K562 (cell line): Measurements from ENCODE around the gene MADD. TPM values are rescaled to one million over a fixed set of nuclear protein-coding genes. Genes with fewer than 3 reads are reported as not detected.

ENCODE experiments used
- ARID1B ChIP-seq: fragments of 450-650 bp; IDR thresholded peaks from 2 replicates; pipeline ENCODE4 v1.6.1; 2016; ENCODE audit warnings: antibody characterized with exemption, mild to moderate bottlenecking, inconsistent platforms
- CREM ChIP-seq: IDR thresholded peaks from 2 replicates; pipeline ENCODE4 v1.6.1; 2014; ENCODE audit warnings: antibody characterized with exemption, low read depth
- DACH1 ChIP-seq: fragments of 450-650 bp; IDR thresholded peaks from 2 replicates; pipeline ENCODE4 v1.6.1; 2018; ENCODE audit not compliant: partially characterized antibody
- EP300 ChIP-seq: IDR thresholded peaks from 2 replicates; pipeline ENCODE4 v1.6.1; 2012; ENCODE audit warnings: low read length, improper control_type of control experiment
- GTF2F1 ChIP-seq: IDR thresholded peaks from 2 replicates; pipeline ENCODE4 v1.6.1; 2011; ENCODE audit warnings: low read depth, low read length, improper control_type of control experiment
- HDAC8 ChIP-seq: fragments of 450-650 bp; IDR thresholded peaks from 2 replicates; pipeline ENCODE4 v1.6.1; 2016; ENCODE audit warnings: mild to moderate bottlenecking, missing genetic modification characterization, moderate library complexity, missing compliant biosample characterization
- HMG20A ChIP-seq: fragments of 450-650 bp; formaldehyde crosslinking; conservative IDR thresholded peaks from 2 replicates; pipeline ENCODE4 v1.4.0; 2020; ENCODE audit warnings: mild to moderate bottlenecking, mixed read lengths
- IFI16 ChIP-seq: fragments of 250-450 bp; sonication (Bioruptor Pico); IDR thresholded peaks from 2 replicates; pipeline ENCODE4 v2.1.2; 2022; ENCODE audit warnings: mild to moderate bottlenecking, inconsistent platforms
- JUNB ChIP-seq: fragments of 450-650 bp; formaldehyde crosslinking; conservative IDR thresholded peaks from 2 replicates; pipeline ENCODE4 v1.4.0; 2020; ENCODE audit warnings: mild to moderate bottlenecking
- JUND ChIP-seq, 2 experiments: IDR thresholded peaks; 2 replicates in 1 of 2; 3 replicates in 1 of 2; pipeline ENCODE4 v1.6.1; 2011; ENCODE audit warnings: borderline replicate concordance in 2 of 2, low read depth in 2 of 2, low read length in 2 of 2, improper control_type of control experiment in 1 of 2, missing biosample characterization in 1 of 2, missing genetic modification characterization in 1 of 2, missing genetic modification reagents in 1 of 2
- KLF6 ChIP-seq: fragments of 250-450 bp; sonication (Bioruptor Pico); IDR thresholded peaks from 2 replicates; pipeline ENCODE4 v1.4.0; 2020; ENCODE audit warnings: mild to moderate bottlenecking, moderate library complexity, borderline replicate concordance
- LEF1 ChIP-seq: fragments of 450-650 bp; IDR thresholded peaks from 2 replicates; pipeline ENCODE4 v1.6.1; 2016; ENCODE audit warnings: mild to moderate bottlenecking
- MAZ ChIP-seq, 2 experiments: fragments of 450-650 bp in 1 of 2; sonication (generic) in 1 of 2; formaldehyde crosslinking; IDR thresholded peaks in 1 of 2; conservative IDR thresholded peaks in 1 of 2; 2 replicates each; pipeline versions ENCODE4 v1.4.0 to v1.5.0; 2020; ENCODE audit warnings: mild to moderate bottlenecking in 1 of 2, missing genetic modification reagents in 1 of 2
- MEF2D ChIP-seq: conservative IDR thresholded peaks from 2 replicates; pipeline ENCODE4 v1.6.1; 2016; ENCODE audit warnings: low read depth, missing genetic modification characterization, missing compliant biosample characterization
- MXI1 ChIP-seq: IDR thresholded peaks from 2 replicates; pipeline ENCODE4 v1.6.1; 2011; ENCODE audit warnings: low read depth, mild to moderate bottlenecking, improper control_type of control experiment, low read length
- NELFE ChIP-seq: IDR thresholded peaks from 2 replicates; pipeline ENCODE4 v1.6.1; 2011; ENCODE audit warnings: mild to moderate bottlenecking; ENCODE audit not compliant: insufficient read depth, insufficient read length
- NR2F6 ChIP-seq: fragments of 450-650 bp; formaldehyde crosslinking; IDR thresholded peaks from 2 replicates; pipeline ENCODE4 v1.4.0; 2020; ENCODE audit warnings: mild to moderate bottlenecking
- RAD21 ChIP-seq, 2 experiments: fragments of 250-450 bp in 1 of 2; fragments of 450-650 bp in 1 of 2; sonication (Bioruptor Pico) in 1 of 2; formaldehyde crosslinking in 1 of 2; IDR thresholded peaks in 1 of 2; conservative IDR thresholded peaks in 1 of 2; 2 replicates each; pipeline versions ENCODE4 v1.4.0 to v1.8.0; 2020 to 2022; ENCODE audit warnings: mild to moderate bottlenecking in 2 of 2, moderate library complexity in 1 of 2
- SAFB ChIP-seq: fragments of 200-400 bp; formaldehyde crosslinking; IDR thresholded peaks from 2 replicates; pipeline ENCODE4 v1.6.1; 2017; ENCODE audit warnings: low read depth, low read length, borderline replicate concordance
- SRSF3 ChIP-seq: fragments of 200-400 bp; formaldehyde crosslinking; IDR thresholded peaks from 2 replicates; pipeline ENCODE4 v1.6.1; 2016; ENCODE audit warnings: mild to moderate bottlenecking, low read length, moderate library complexity; ENCODE audit not compliant: insufficient read depth
- TBL1XR1 ChIP-seq, 2 experiments: IDR thresholded peaks; 2 replicates each; pipeline ENCODE4 v1.6.1; 2012; ENCODE audit warnings: improper control_type of control experiment in 2 of 2, low read length in 2 of 2, mild to moderate bottlenecking in 1 of 2
- TGIF2 ChIP-seq: sonication (generic); formaldehyde crosslinking; IDR thresholded peaks from 2 replicates; pipeline ENCODE4 v1.8.1; 2022; ENCODE audit warnings: mild to moderate bottlenecking, missing genetic modification reagents, moderate library complexity
- ZBTB8A ChIP-seq: fragments of 450-650 bp; IDR thresholded peaks from 2 replicates; pipeline ENCODE4 v1.6.1; 2018; ENCODE audit warnings: mild to moderate bottlenecking, moderate library complexity; ENCODE audit not compliant: partially characterized antibody
- ZC3H11A ChIP-seq: IDR thresholded peaks from 2 replicates; pipeline ENCODE4 v1.6.1; 2012; ENCODE audit warnings: low read depth, low read length, improper control_type of control experiment
- ZNF174 ChIP-seq: fragments of 250-450 bp; sonication (Bioruptor Pico); IDR thresholded peaks from 2 replicates; pipeline ENCODE4 v1.4.0; 2020; ENCODE audit warnings: mild to moderate bottlenecking
- ZNF217 ChIP-seq: sonication (generic); formaldehyde crosslinking; IDR thresholded peaks from 2 replicates; pipeline ENCODE4 v1.8.0; 2022; ENCODE audit warnings: mild to moderate bottlenecking, missing genetic modification reagents
- ZNF23 ChIP-seq: fragments of 250-450 bp; sonication (Bioruptor Pico); IDR thresholded peaks from 2 replicates; pipeline ENCODE4 v1.4.0; 2020; ENCODE audit warnings: mild to moderate bottlenecking
- polyA plus RNA-seq, 8 experiments: library from polyadenylated mRNA; depleted of rRNA in 4 of 8; stranded (reverse) in 5 of 8; unstranded in 3 of 8; fragments of >200 nt; fragmentation: Nextera tagmentation in 2 of 8; fragmentation: Illumina TruSeq in 1 of 8; extraction: Ambion mirVana in 2 of 8; extraction: Trizol in 1 of 8; gene quantifications; 2 replicates each; pipeline versions ENCODE4 v1.2.1 to v1.2.3, GENCODE V29; 2011 to 2014; ENCODE audit warnings: inconsistent platforms in 1 of 8, missing spikeins in 1 of 8
- total RNA-seq, 7 experiments: library from RNA; depleted of rRNA in 6 of 7; stranded (reverse); fragments of >200 nt in 6 of 7; fragmentation: Illumina TruSeq in 2 of 7; extraction: Trizol in 2 of 7; gene quantifications; 2 replicates each; pipeline versions ENCODE4 v1.2.1 to v1.2.3, GENCODE V29; 2011 to 2021; ENCODE audit warnings: low replicate concordance in 1 of 7
- TF ChIP-seq, protein P1 (sequence below): fragments of 450-650 bp; IDR thresholded peaks from 2 replicates; pipeline ENCODE4 v1.6.1; 2016
- TF ChIP-seq, protein P2 (sequence below): fragments of 250-450 bp; sonication (Bioruptor Pico); IDR thresholded peaks from 2 replicates; pipeline ENCODE4 v1.8.0; 2021; ENCODE audit warnings: moderate library complexity, mild to moderate bottlenecking, inconsistent platforms

Gene MADD
- total and polyA plus RNA-seq, 9 of the 15 experiments (the other 6 are each of a cell fraction or from before 2014, with no cell fraction given): 0.68 to 57.6 (median 33.6) TPM

DNA sequence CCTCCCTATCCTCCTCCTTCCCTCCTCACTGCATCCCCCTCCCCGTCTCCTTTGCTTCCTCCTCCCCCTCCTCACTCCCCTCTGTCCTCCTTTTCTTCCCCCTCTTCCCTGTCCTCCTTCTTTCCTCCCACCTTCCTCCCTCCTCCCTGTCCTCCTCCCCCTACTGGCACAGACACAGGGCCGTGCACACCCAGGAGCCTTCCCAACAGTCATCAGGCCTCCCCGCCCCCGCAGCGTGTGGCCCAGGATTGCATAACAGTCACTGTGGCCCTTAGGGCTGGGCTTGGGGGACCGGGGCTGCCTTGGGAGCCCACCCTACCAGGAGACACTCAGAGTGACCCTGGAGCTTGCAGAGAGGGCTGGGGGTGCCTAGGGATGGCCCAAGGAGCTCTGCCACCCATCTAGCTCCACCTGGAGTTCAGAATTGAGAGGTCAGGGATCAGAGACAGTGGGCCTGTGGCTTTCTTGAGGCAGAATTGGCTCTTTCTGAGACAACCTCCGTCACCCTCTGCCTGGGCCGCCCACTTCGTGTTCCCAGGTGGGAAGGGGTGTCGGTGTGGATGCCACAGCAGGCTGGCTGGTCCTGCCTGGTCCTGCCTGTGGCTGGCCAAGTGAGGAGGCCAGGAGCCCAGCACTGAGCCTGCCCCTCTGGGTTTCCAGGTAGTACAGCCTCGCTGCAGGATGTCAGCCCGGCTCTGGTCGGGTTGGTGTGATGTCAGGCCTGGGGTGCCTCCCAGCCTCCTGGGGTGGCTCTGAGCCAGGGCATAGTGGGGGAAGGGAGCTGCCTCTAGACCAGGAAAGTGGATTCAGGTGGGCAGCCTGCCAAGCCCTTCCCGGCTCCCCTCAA is 106.8 kb downstream of the MADD start (continued):
- TF ChIP-seq ZBTB8A: no peak
- TF ChIP-seq EP300: peak; percentile 31; the same call in 1 of the 2 replicates
- TF ChIP-seq SAFB: no peak
- no peak for TF ChIP-seq GTF2F1
- TF ChIP-seq MAZ (CRISPR knock-in tag; conservative IDR thresholded peaks at IDR 0.05 in 1 of 2, IDR thresholded peaks at IDR 0.05 in 1 of 2): peak in 1 of 2 experiments; percentile 34; a peak in 2 of 4 replicates
- TF ChIP-seq ZNF174: no peak
- TF ChIP-seq ZC3H11A: no peak
- TF ChIP-seq NELFE: no peak
- TF ChIP-seq MEF2D (tag): no peak
- TF ChIP-seq, protein P1, sequence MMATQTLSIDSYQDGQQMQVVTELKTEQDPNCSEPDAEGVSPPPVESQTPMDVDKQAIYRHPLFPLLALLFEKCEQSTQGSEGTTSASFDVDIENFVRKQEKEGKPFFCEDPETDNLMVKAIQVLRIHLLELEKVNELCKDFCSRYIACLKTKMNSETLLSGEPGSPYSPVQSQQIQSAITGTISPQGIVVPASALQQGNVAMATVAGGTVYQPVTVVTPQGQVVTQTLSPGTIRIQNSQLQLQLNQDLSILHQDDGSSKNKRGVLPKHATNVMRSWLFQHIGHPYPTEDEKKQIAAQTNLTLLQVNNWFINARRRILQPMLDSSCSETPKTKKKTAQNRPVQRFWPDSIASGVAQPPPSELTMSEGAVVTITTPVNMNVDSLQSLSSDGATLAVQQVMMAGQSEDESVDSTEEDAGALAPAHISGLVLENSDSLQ: peak; percentile 71; the same call in 1 of the 2 replicates
- peak in 1 of 2 experiments; percentile 9; a peak in 1 of 4 replicates for TF ChIP-seq RAD21 (CRISPR knock-in tag; conservative IDR thresholded peaks at IDR 0.05 in 1 of 2, IDR thresholded peaks at IDR 0.05 in 1 of 2)
- TF ChIP-seq LEF1: peak; percentile 48
- TF ChIP-seq ARID1B: peak; percentile 70
- TF ChIP-seq, protein P2, sequence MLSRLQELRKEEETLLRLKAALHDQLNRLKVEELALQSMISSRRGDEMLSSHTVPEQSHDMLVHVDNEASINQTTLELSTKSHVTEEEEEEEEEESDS (CRISPR knock-in tag): no peak
- no peak for TF ChIP-seq ZNF23 (CRISPR knock-in tag)
- no peak for TF ChIP-seq IFI16 (CRISPR knock-in tag)
- TF ChIP-seq TGIF2 (CRISPR knock-in tag): no peak
- no peak for TF ChIP-seq HDAC8 (tag)
- peak; percentile 74 for TF ChIP-seq CREM
- peak in 1 of 2 experiments; percentile 19; a peak in 1 of 4 replicates for TF ChIP-seq TBL1XR1 (IDR thresholded peaks at IDR 0.05; ENCODE audit: low read length in 2 of 2)
- TF ChIP-seq MXI1: no peak
- TF ChIP-seq DACH1: no peak
- TF ChIP-seq HMG20A (CRISPR knock-in tag): no peak
- TF ChIP-seq KLF6 (CRISPR knock-in tag): no peak
- TF ChIP-seq ZNF217: no peak
- TF ChIP-seq SRSF3: no peak
- TF ChIP-seq NR2F6 (CRISPR knock-in tag): no peak
- peak; percentile 47 for TF ChIP-seq JUND (IDR thresholded peaks at IDR 0.05; ENCODE audit: borderline replicate concordance, low read depth, low read length)
- no peak; the same call in 2 of the 3 replicates for TF ChIP-seq JUND (tag; IDR thresholded peaks at IDR 0.05; ENCODE audit: borderline replicate concordance, low read depth, low read length)
- no peak for TF ChIP-seq JUNB
